Raji (cell line): ENCODE data around the gene SLC2A13.

Experiments used
- POLR2A ChIP-seq: IDR thresholded peaks from 2 replicates; pipeline ENCODE4 v1.6.1; 2011; ENCODE audit warnings: low read depth, low read length, control low read depth; ENCODE audit not compliant: insufficient read depth

Gene SLC2A13

GRCh38 chr12:40117818-40118217 lies 11.9 kb upstream of the SLC2A13 start:
- TF ChIP-seq POLR2A, result no peak

DNA sequence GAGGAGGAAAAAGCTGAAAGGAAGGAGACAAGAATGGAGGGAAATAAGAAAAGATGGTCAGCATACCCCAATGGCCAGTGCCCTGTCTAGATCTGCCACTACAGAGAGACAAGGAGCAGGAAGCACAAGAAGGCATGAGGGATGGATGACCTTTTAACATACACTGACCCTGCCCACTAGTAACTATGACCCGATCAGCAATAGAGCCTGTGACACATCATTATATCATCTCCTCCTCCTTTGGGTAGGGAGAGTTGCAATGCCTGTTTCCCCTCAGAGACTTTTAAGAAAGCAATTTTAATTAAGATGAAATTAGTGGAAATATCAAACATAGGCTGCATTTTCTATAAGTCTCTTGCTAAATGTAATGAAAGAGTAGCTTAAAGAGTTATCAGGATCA lies 4.7 kb upstream of the SLC2A13 start:
- no peak for TF ChIP-seq POLR2A

DNA sequence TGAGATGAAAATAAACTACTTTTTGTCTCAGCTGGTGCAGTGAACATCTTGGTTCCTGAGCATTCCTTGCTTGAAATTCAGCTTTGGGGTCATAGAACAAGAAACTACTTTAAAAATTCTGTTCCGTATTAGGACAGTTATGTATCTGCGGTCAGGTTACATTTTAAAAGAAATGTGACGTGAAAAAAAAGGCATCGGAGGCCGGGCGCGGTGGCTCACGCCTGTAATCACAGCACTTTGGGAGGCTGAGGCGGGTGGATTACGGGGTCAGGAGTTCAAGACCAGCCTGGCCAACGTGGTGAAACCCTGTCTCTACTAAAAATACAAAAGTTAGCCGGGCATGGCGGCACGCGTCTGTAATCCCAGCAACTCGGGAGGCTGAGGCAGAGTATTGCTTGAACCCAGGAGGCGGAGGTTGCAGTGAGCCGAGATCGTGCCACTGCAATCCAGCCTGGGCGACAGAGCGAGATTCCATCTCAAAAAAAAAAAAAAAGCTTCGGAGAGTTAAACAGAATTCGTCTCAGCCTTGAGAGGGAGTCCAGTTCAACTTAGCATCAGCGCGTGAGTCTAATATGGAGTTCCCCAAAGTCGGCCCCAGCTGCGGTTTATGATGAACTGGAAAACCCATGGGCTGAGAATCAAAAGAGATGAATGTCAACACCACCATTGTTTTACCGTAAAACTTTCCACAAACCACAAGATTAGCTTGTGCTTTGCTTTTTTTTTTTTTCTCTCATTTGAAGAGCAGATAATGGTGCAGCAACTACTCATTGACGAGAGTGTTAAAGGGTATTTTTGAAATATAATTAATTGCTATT lies 2.1 kb upstream of the SLC2A13 start:
- TF ChIP-seq POLR2A, result no peak

DNA sequence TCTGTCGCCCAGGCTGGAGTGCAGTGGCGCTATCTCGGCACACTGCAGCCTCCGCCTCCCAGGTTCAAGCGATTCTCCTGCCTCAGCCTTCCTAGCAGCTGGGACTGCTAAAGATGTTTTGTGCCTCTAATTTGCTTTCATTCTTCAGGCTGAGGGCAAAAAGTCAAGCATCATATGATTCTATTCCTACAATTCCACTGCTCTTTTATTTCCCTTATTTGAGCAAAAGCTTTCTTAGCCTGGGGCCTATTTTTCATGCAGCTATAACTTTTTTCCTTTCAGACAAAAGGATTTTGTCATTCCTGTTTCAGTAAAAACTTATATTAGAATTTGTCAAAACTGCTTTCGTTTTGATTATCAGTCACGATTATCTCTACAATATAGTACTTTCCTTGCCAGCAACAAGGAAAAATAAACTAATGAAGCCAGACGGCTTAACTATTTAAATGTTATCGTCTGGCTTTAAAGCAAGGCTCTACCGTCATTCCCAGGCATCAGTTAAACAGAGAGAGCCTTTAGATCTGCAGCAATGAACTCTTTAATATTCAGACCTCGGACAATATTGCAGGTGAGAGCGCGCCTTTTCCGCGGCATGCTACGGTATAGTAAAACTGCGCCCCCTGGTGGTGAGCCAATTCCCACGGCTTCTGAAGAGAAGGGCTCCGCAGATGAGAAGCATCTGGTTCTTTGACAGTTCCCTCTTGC lies 1.4 kb upstream of the SLC2A13 start:
- TF ChIP-seq POLR2A, result no peak

- TF ChIP-seq POLR2A, result no peak
Observed at GRCh38 chr12:40106655-40107054, 774 bp upstream of the SLC2A13 start.

GRCh38 chr12:40106202-40106533 lies 287 bp upstream of the SLC2A13 start:
- TF ChIP-seq POLR2A, result no peak

- no peak for TF ChIP-seq POLR2A
Observed at GRCh38 chr12:40105265-40105514, 691 bp downstream of the SLC2A13 start.

DNA sequence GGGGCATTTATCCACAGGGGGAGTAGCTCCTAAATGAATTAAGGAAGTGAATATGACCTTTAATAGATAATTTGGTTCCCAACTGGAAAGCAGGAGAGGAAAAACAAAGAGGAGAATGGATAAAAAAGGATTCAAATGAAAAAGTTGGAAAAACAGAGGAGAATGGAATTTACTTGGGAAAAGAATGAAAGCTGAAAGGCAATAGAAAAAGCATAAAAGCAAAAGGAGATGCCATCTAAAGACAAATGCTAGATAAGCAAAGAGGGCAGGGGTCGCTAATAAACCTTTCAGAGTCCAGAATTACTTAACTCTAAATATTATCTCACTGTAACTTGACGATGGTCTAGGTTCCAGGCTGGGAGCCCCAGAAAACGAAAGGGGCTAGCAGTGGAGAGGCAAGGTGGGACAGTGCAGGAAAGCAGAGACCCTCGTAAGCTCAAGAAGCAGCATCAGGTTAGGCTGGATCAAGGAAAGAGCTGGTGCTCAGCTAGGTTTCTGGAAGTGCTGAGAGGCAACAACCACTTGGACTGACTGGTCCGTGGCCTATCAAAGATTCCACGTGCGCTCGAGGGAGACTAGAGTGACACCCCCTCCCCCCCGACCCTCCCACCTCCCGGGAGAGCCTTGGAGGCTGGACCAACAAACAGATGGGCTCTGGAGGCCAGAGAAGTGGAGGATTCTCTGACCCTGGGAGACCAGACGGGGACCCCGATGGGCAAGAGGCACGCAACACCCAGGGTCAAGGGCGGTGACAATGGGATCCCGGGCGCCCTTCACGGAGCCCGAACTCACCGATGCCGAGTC lies 1.2 kb downstream of the SLC2A13 start:
- TF ChIP-seq POLR2A, result no peak

- no peak for TF ChIP-seq POLR2A
Observed at GRCh38 chr12:40103043-40103442, 2.8 kb downstream of the SLC2A13 start.

GRCh38 chr12:40101747-40102146 lies 4.1 kb downstream of the SLC2A13 start:
- no peak for TF ChIP-seq POLR2A

DNA sequence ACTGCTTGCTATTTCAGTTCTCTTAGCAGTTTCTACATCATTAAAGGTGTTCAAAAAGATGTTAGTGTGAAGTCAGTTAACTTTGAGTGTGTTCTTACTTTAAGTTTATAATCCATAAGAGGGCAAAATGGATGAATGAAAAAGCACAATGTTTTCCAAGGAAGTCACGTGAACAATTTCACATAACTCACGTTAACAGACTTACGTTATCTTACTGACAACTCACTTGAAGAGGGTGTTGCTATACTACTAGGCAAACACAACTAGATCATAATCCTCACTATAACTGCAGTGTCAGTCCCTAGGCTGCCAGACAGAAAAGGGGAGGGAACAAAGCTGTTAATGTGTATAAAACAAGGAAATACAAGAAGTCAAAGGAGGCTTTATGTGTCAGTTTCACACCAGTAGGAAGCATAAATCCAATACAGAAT lies 6.4 kb downstream of the SLC2A13 start:
- TF ChIP-seq POLR2A, result no peak

DNA sequence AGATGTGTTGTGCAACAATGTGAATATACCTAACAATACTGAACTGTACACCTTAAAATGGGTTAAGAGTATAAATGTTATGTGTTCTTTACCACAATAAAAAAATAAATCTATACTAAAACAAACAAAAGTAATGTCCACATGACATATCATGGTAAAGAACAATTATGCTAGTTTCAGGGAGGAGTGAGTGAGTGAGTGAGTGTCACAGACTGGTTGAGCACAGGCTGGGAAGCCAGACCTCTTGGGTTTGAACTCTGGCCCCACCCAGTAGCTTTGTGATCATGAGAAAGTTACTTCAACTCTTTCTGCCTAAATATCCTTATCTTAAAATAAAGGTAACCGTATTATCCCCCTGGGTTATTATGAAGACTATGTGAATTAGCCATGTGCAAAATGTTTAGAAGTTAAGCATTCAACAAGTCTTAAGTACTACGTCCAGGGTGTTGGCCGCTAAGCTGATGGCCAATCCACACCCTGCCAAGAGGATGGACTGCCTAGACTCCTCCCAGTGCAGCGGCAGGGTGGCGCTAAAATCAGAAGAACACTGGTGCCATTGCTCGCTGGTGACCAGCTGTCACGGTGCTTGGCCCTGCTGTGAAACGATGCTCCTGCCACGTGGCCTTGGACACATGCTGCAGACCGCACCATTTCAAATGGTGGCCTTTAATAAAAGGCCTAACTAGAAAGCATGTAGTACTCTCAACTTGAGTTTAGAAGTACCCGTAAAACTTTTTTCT lies 7.3 kb downstream of the SLC2A13 start:
- TF ChIP-seq POLR2A, result no peak

DNA sequence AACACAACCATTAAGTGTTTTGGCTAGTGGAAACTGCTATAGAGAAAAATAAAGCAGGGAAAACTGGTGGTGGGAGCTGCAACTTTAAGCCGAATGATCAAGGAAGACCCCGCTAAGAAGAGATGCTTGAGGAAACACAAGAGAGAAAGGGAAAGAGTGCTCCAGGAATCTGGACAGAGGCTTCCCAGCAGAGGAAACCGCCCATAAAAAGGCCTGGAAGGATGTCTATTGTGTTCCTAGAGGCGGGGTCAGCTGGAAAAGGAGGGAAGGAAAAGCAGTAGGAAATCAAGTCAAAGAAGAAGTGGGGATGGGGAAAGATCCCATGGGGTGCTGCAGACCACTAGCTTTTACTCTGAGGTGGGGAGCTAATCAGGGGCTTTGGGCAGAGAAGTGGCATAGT lies 12.4 kb downstream of the SLC2A13 start:
- TF ChIP-seq POLR2A, result no peak

DNA sequence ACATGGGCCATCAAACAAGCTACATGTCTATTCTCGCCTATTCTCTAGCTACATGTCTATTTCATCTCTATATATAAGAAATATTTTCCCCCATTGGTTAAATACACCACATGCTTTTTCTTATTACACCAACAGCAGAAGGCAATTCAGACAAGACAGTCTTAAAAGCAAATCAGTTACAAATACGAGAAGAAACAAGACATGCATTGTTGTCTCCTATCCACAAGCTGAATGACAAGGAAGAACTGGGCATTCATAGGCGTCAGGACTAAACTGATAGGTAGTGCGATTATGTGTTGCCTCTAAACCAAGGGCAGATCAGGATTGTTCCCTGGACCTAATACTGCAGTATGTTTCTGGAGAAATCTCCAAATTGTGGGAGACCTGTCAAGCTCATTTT lies 19.4 kb downstream of the SLC2A13 start:
- no peak for TF ChIP-seq POLR2A

- no peak for TF ChIP-seq POLR2A
Observed at GRCh38 chr12:40078266-40078665, 27.6 kb downstream of the SLC2A13 start.

DNA sequence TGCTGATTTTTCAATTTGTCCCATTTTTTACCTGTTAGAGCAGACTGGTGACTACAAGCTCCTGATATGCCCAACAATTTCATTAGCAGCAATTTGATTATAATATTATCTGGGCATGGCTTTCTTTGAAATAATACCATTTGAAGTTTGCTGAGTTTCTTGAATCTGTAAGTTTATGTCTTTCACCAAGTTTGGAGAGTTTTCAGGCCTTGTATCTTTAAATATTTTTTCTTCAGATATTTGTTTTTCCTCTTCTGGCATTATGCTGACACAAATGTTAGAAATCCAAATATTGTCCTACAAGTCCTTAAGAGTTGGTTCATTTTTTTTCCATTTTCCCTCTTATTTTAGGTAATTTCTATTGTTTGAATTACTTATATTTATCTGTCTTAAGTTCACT lies 30.4 kb downstream of the SLC2A13 start:
- TF ChIP-seq POLR2A, result no peak

- TF ChIP-seq POLR2A, result no peak
Observed at GRCh38 chr12:40068416-40068815, 37.5 kb downstream of the SLC2A13 start.
